Stomach (tissue), 9 donors: ENCODE results near the gene CDH23. TPM values are rescaled to one million over a fixed set of nuclear protein-coding genes. Genes with fewer than 3 reads are reported as not detected.

ENCODE experiments used
- DNase-seq, 2 donors: peaks; one replicate each; pipeline versions ENCODE4 v3.0.0 to v3.0.0-alpha.2; 2013 to 2019
- H3K27ac ChIP-seq, 5 donors: fragments of 200-600 bp in 4 of 5; sonication (generic) in 4 of 5; one replicate each; pipeline ENCODE4 v1.5.1; 2013 to 2019; ENCODE audit warnings: mild to moderate bottlenecking in 1 of 5, moderate library complexity in 1 of 5
- H3K27me3 ChIP-seq, 3 donors: fragments of 200-600 bp; sonication (generic); one replicate each; pipeline ENCODE4 v1.5.1; 2017 to 2019; ENCODE audit warnings: mixed run types in 1 of 3
- H3K36me3 ChIP-seq, 4 donors: fragments of 200-600 bp; sonication (generic); 1 replicate in 3 of 4; 2 replicates in 1 of 4; pipeline ENCODE4 v1.5.1; 2016 to 2019
- H3K4me1 ChIP-seq, 4 donors: fragments of 200-600 bp; sonication (generic); one replicate each; pipeline ENCODE4 v1.5.1; 2016 to 2019
- H3K4me3 ChIP-seq, 4 donors: fragments of 200-600 bp; sonication (generic) in 3 of 4; one replicate each; pipeline ENCODE4 v1.5.1; 2016 to 2019; ENCODE audit warnings: mild to moderate bottlenecking in 1 of 4
- H3K9me3 ChIP-seq, 4 donors: fragments of 200-600 bp; sonication (generic); one replicate each; pipeline ENCODE4 v1.5.1; 2016 to 2019
- CTCF ChIP-seq, 7 experiments: fragments of 450-650 bp in 4 of 7; fragments of 200-600 bp in 3 of 7; sonication (generic) in 3 of 7; IDR thresholded peaks; one replicate each; pipeline ENCODE4 v1.5.1; 2016 to 2019; ENCODE audit warnings: antibody characterized with exemption in 7 of 7, control low read depth in 2 of 7, mild to moderate bottlenecking in 1 of 7
- EP300 ChIP-seq: sonication (generic); formaldehyde crosslinking; IDR thresholded peaks from one replicate; pipeline ENCODE4 v1.6.1; 2017; ENCODE audit warnings: antibody characterized with exemption
- POLR2A ChIP-seq, 4 donors: fragments of 450-650 bp; IDR thresholded peaks; one replicate each; pipeline ENCODE4 v1.6.1; 2016; ENCODE audit warnings: antibody characterized with exemption in 4 of 4, control low read depth in 2 of 4, mild to moderate bottlenecking in 1 of 4, moderate library complexity in 1 of 4
- POLR2AphosphoS5 ChIP-seq, 3 donors: sonication (generic); formaldehyde crosslinking; IDR thresholded peaks; one replicate each; pipeline ENCODE4 v1.6.1; 2016; ENCODE audit warnings: antibody characterized with exemption in 3 of 3
- WGBS, 5 donors: extraction: QIAGEN DNeasy Blood & Tissue Kit in 3 of 5; methylation state at CpG; one replicate each; pipeline versions ENCODE4 v1.1.5 to v1.1.7; 2013 to 2018; 5-methylcytosine and 5-hydroxymethylcytosine counted together
- intact Hi-C: fragments of 100-400 bp; cut with DNase I; formaldehyde crosslinking; loops from one replicate; pipeline ENCODE4 v1.15.1; 2023; ENCODE audit warnings: low total_unique reads
- polyA plus RNA-seq, 3 donors: library from polyadenylated mRNA; stranded (reverse); fragments of 200-250 nt; gene quantifications; one replicate each; pipeline ENCODE4 v1.2.3, GENCODE V29; 2013
- total RNA-seq, 5 donors: library from RNA; depleted of rRNA; stranded (reverse); fragments of >200 nt; gene quantifications; one replicate each; pipeline versions ENCODE4 v1.1.0 to v1.2.3, GENCODE V29; 2014 to 2016
- donor health status: healthy with polysubstance abuse.
- donor health status: Bipolar disorder and iron deficiency.
- donor health status: healthy.

Gene CDH23
- total and polyA plus RNA-seq, 8 donors: 0.31 to 8.2 (median 2.2) TPM

GRCh38 chr10:71782917-71783490 lies 386.3 kb downstream of the CDH23 start:
- H3K4me1 ChIP-seq: peaks cover 0 to 15% (median 3%) of the 10 kb centered on the region in 4 donors
- no peaks in the 10 kb centered on the region for H3K36me3 ChIP-seq
- TF ChIP-seq CTCF (IDR thresholded peaks at IDR 0.05) (no peak), POLR2AphosphoS5 (IDR thresholded peaks at IDR 0.05) (no peak), POLR2A (IDR thresholded peaks at IDR 0.05) (no peak)
- no peaks in the 10 kb centered on the region for H3K9me3 ChIP-seq
- intact Hi-C loops: no loop called here
- DNase-seq: no peak
- H3K27ac ChIP-seq: no peak overlapping the region
- WGBS, 5 donors: 33 to 43% (median 34%) methylated on average over 7 of the region's 7 CpGs
- H3K4me3 ChIP-seq: no peak overlapping the region
- H3K27me3 ChIP-seq: no peaks in the 10 kb centered on the region

GRCh38 chr10:71783917-71784678 lies 387.4 kb downstream of the CDH23 start:
- H3K4me1 ChIP-seq: peaks cover 0 to 15% (median 3%) of the 10 kb centered on the region in 4 donors
- 79 to 87% (median 81%) methylated on average over 12 to 17 of the region's 17 CpGs for WGBS, 5 donors
- no peaks in the 10 kb centered on the region for H3K9me3 ChIP-seq
- H3K27ac ChIP-seq: no peak overlapping the region
- DNase-seq: no peak
- H3K27me3 ChIP-seq: peaks cover 0 to 4% (median 0%) of the 10 kb centered on the region in 3 donors
- no peak for TF ChIP-seq EP300
- no peak for TF ChIP-seq POLR2AphosphoS5 (IDR thresholded peaks at IDR 0.05)
- TF ChIP-seq CTCF (IDR thresholded peaks at IDR 0.05): no peak
- no peak for TF ChIP-seq POLR2A (IDR thresholded peaks at IDR 0.05)
- H3K36me3 ChIP-seq: no peaks in the 10 kb centered on the region
- H3K4me3 ChIP-seq: no peak overlapping the region
- intact Hi-C loops: no loop called here

DNA sequence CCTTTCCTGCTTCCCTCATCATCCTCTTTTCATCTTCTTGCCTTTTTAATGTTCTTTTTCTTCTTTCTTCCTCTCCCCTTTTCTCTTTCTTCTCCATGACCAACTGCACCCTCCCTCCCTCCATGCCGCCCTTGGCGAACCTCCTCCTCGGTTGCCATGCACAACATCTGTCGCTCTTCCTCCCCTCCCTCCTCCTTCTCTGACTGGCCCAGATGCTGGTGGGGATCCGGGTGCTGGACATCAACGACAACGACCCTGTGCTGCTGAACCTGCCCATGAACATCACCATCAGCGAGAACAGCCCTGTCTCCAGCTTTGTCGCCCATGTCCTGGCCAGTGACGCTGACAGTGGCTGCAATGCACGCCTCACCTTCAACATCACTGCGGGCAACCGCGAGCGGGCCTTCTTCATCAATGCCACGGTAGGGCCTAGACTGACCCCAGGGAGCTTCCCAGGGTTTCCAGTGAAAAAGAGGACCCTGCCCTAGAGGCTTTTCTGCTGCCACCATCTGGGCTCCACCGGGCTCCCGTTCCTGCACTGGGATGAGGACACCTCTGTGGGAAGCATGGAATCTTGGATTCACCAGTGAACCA lies 388.1 kb downstream of the CDH23 start:
- WGBS, 5 donors: 88 to 91% (median 90%) methylated on average over 12 to 18 of the region's 18 CpGs
- Histone ChIP-seq H3K27ac (no peak overlapping the region), H3K9me3 (no peaks in the 10 kb centered on the region), H3K36me3 (no peaks in the 10 kb centered on the region), H3K4me1 (peaks cover 0 to 15% (median 3%) of the 10 kb centered on the region in 4 donors), H3K27me3 (peaks cover 0 to 7% (median 0%) of the 10 kb centered on the region in 3 donors), H3K4me3 (no peak overlapping the region)
- DNase-seq: no peak
- intact Hi-C loops: no loop called here
- TF ChIP-seq EP300: no peak
- TF ChIP-seq POLR2A (IDR thresholded peaks at IDR 0.05): no peak
- TF ChIP-seq POLR2AphosphoS5 (IDR thresholded peaks at IDR 0.05): no peak
- no peak for TF ChIP-seq CTCF (IDR thresholded peaks at IDR 0.05)

DNA sequence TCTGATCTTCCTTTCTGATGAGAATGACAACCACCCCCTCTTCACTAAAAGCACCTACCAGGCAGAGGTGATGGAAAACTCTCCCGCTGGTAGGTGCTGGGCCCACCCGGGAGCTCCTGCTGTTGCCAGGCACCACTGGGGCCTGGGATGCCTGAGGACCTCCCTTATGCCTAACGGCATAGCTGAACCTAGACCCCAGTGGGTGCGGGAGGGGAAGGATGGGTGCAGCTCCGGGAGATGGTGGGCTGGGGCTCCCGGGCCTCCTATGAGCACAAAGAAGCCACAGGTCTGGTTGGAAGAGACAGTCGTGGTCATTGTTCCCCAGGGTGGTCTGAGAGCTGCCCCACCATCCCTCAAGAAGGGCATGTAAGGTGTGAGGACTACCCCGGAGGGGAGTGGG lies 392.2 kb downstream of the CDH23 start:
- no peak for DNase-seq
- 80 to 88% (median 83%) methylated on average over 4 to 8 of the region's 8 CpGs for WGBS, 5 donors
- Histone ChIP-seq H3K4me1 (no peaks in the 10 kb centered on the region), H3K27me3 (peaks cover 0 to 7% (median 0%) of the 10 kb centered on the region in 3 donors), H3K4me3 (no peak overlapping the region), H3K9me3 (no peaks in the 10 kb centered on the region), H3K27ac (no peak overlapping the region), H3K36me3 (no peaks in the 10 kb centered on the region)
- TF ChIP-seq EP300 (no peak), POLR2A (IDR thresholded peaks at IDR 0.05) (no peak), POLR2AphosphoS5 (IDR thresholded peaks at IDR 0.05) (no peak), CTCF (IDR thresholded peaks at IDR 0.05) (no peak)
- intact Hi-C loops: no loop called here
